CD14-positive monocyte (primary cell): ENCODE data around the gene PPFIA1. TPM values are rescaled to one million over a fixed set of nuclear protein-coding genes. Genes with fewer than 3 reads are reported as not detected.

Experiments used
- DNase-seq, 3 donors: peaks; one replicate each; pipeline ENCODE4 v3.0.0-alpha.2; 2011 to 2022
- H2AFZ ChIP-seq: 2 replicates; pipeline ENCODE4 v1.6.0; 2012; ENCODE audit warnings: mild to moderate bottlenecking, low read depth, low read length, inconsistent platforms; ENCODE audit not compliant: insufficient read depth, poor library complexity, severe bottlenecking
- H3K27ac ChIP-seq, 2 donors: 1 replicate in 1 of 2; 2 replicates in 1 of 2; pipeline ENCODE4 v1.5.1; 2012 to 2013; ENCODE audit warnings: low read length in 2 of 2, control low read depth in 1 of 2, inconsistent platforms in 1 of 2, low read depth in 1 of 2, mild to moderate bottlenecking in 1 of 2
- H3K27me3 ChIP-seq, 2 donors: one replicate each; pipeline versions ENCODE4 v1.6.0 to v1.6.1; 2011 to 2013; ENCODE audit warnings: low read length in 2 of 2; ENCODE audit not compliant: control insufficient read depth in 2 of 2, insufficient read depth in 2 of 2
- H3K36me3 ChIP-seq, 2 donors: replicated peaks in 1 of 2; 1 replicate in 1 of 2; 2 replicates in 1 of 2; pipeline versions ENCODE4 v1.5.1 to v1.6.1; 2012 to 2013; ENCODE audit warnings: low read length in 2 of 2, control low read depth in 1 of 2, inconsistent platforms in 1 of 2, mild to moderate bottlenecking in 1 of 2; ENCODE audit not compliant: insufficient read depth in 2 of 2, control insufficient read depth in 1 of 2
- H3K4me1 ChIP-seq, 2 donors: 1 replicate in 1 of 2; 2 replicates in 1 of 2; pipeline versions ENCODE4 v1.5.1 to v1.6.1; 2012 to 2013; ENCODE audit warnings: low read length in 2 of 2, control low read depth in 1 of 2, inconsistent platforms in 1 of 2, mild to moderate bottlenecking in 1 of 2, moderate library complexity in 1 of 2; ENCODE audit not compliant: insufficient read depth in 2 of 2, control insufficient read depth in 1 of 2
- H3K4me2 ChIP-seq: replicated peaks from 2 replicates; pipeline ENCODE3; 2012; ENCODE audit warnings: low read length, moderate library complexity, mild to moderate bottlenecking; ENCODE audit not compliant: poor library complexity, severe bottlenecking; ENCODE audit errors: extremely low read depth
- H3K4me3 ChIP-seq, 3 experiments: fragments of 200-600 bp in 1 of 3; sonication (generic) in 1 of 3; replicated peaks in 1 of 3; 1 replicate in 2 of 3; 2 replicates in 1 of 3; pipeline ENCODE4 v1.5.1; 2011 to 2013; ENCODE audit warnings: low read length in 3 of 3, mild to moderate bottlenecking in 3 of 3, control low read depth in 2 of 3, low read depth in 2 of 3, inconsistent platforms in 1 of 3, moderate library complexity in 1 of 3
- H3K79me2 ChIP-seq: 2 replicates; pipeline ENCODE4 v1.6.0; 2012; ENCODE audit warnings: mild to moderate bottlenecking, control low read depth, inconsistent platforms, low read length, moderate library complexity; ENCODE audit not compliant: insufficient read depth
- H3K9ac ChIP-seq: 2 replicates; pipeline ENCODE4 v1.6.0; 2017; ENCODE audit warnings: low read length, mild to moderate bottlenecking; ENCODE audit not compliant: insufficient read depth, poor library complexity, severe bottlenecking
- H3K9me3 ChIP-seq, 2 donors: replicated peaks in 1 of 2; 1 replicate in 1 of 2; 2 replicates in 1 of 2; pipeline versions ENCODE4 v1.5.1 to v1.6.1; 2012 to 2013; ENCODE audit warnings: low read length in 2 of 2, control low read depth in 1 of 2; ENCODE audit not compliant: control insufficient read depth in 1 of 2, insufficient read depth in 1 of 2
- H4K20me1 ChIP-seq: 2 replicates; pipeline ENCODE4 v1.6.0; 2012; ENCODE audit warnings: mild to moderate bottlenecking, low read length, control low read depth, moderate library complexity; ENCODE audit not compliant: insufficient read depth
- H3K27ac Mint-ChIP-seq, 7 donors: one replicate each; pipeline ENCODE4 v1.8.0; 2020; ENCODE audit warnings: mild to moderate bottlenecking in 7 of 7, mixed read lengths in 7 of 7, moderate library complexity in 6 of 7, inconsistent platforms in 2 of 7
- H3K27me3 Mint-ChIP-seq, 3 donors: one replicate each; pipeline ENCODE4 v1.8.0; 2021 to 2022; ENCODE audit warnings: low read depth in 3 of 3, mild to moderate bottlenecking in 3 of 3, mixed read lengths in 3 of 3, moderate library complexity in 3 of 3, inconsistent platforms in 1 of 3
- H3K36me3 Mint-ChIP-seq, 2 donors: one replicate each; pipeline ENCODE4 v1.8.0; 2020; ENCODE audit warnings: mixed read lengths in 2 of 2, inconsistent platforms in 1 of 2, mild to moderate bottlenecking in 1 of 2
- H3K4me1 Mint-ChIP-seq: one replicate; pipeline ENCODE4 v1.8.0; 2020; ENCODE audit warnings: mild to moderate bottlenecking, mixed read lengths
- H3K4me3 Mint-ChIP-seq, 2 donors: one replicate each; pipeline ENCODE4 v1.8.0; 2020; ENCODE audit warnings: mild to moderate bottlenecking in 2 of 2, mixed read lengths in 2 of 2, moderate library complexity in 1 of 2
- H3K9me3 Mint-ChIP-seq, 7 donors: one replicate each; pipeline ENCODE4 v1.8.0; 2020 to 2022; ENCODE audit warnings: mixed read lengths in 7 of 7, mild to moderate bottlenecking in 6 of 7, moderate library complexity in 6 of 7, inconsistent platforms in 2 of 7
- WGBS: methylation state at CpG from one replicate; pipeline ENCODE4 v1.1.5; 2013; ENCODE audit warnings: missing lambda C conversion rate; ENCODE audit not compliant: insufficient coverage; 5-methylcytosine and 5-hydroxymethylcytosine counted together
- intact Hi-C, 2 donors: fragments of 100-400 bp; cut with micrococcal nuclease; formaldehyde crosslinking; loops; one replicate each; pipeline versions ENCODE4 v1.15.0 to v1.15.1; 2023
- polyA plus RNA-seq, 3 donors: library from polyadenylated mRNA; depleted of rRNA in 1 of 3; unstranded in 2 of 3; stranded (reverse) in 1 of 3; fragments of 300-500 nt in 2 of 3; fragments of >200 nt in 1 of 3; fragmentation: Illumina TruSeq in 2 of 3; gene quantifications; 1 replicate in 2 of 3; 2 replicates in 1 of 3; pipeline ENCODE4 v1.2.3, GENCODE V29; 2012 to 2021
- TF ChIP-seq, protein P1 (sequence below): fragments of 200-600 bp; IDR thresholded peaks from one replicate; pipeline ENCODE4 v1.8.0; 2022; ENCODE audit warnings: antibody characterized with exemption, mild to moderate bottlenecking

Gene PPFIA1
- polyA plus RNA-seq, 3 donors: 7.5 to 65.7 (median 15.5) TPM

DNA sequence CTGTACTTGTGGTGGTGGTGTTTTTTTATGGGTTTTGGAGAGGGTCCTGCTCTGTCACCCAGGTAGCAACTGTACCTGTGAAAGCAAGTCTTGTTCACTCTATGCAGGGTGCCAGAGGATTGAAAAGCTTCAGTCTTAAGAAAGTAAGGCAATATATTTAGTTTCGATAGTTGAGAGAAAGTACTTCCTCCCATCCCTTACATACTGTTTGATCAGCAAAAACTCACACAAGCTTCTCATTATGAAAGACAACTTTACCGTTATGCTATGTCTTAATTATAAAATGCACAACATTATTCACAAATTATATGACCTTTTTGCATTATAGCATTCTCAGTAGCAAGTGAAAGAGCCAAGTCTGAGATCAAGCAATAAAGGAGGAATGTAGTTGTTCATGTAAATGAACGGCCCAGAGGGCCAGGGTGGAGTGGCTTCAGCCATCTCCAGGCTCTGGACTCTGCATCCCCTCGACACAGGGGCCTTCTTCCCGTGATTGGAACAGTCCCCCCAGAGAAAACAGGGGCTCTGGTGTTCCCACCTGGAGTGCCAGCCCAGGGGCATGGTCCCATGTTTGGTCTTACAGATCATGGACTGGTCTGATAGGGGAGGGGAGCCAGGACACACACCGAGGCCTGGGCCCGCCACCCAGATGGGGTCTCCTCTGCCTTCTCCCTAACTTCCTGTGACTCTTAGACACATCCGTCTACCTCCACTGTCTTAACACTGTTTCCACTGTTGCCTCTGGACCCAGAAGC lies 89.1 kb downstream of the PPFIA1 start:
- Histone ChIP-seq H3K4me3 (no peak overlapping the region), H3K9me3 (no peaks in the 10 kb centered on the region), H3K79me2 (no peaks in the 10 kb centered on the region), H3K9ac (no peak overlapping the region), H3K36me3 (peaks cover 86 to 100% of the 10 kb centered on the region in 2 donors), H3K4me1 (no peaks in the 10 kb centered on the region), H2AFZ (no peak overlapping the region), H3K27me3 (no peaks in the 10 kb centered on the region), H3K4me2 (no peak overlapping the region), H3K27ac (no peak overlapping the region), H4K20me1 (peaks cover 67% of the 10 kb centered on the region)
- Mint-ChIP-seq H3K9me3 (peaks cover 0 to 1% (median 0%) of the 10 kb centered on the region in 7 donors), H3K27ac (no peak overlapping the region), H3K4me3 (no peak overlapping the region), H3K36me3 (peaks cover 87 to 98% of the 10 kb centered on the region in 2 donors), H3K4me1 (peaks cover 4% of the 10 kb centered on the region), H3K27me3 (peaks cover 1 to 3% (median 2%) of the 10 kb centered on the region in 3 donors)
- intact Hi-C loops: no loop called here
- WGBS: 93% methylated on average over 3 of the region's 8 CpGs
- no peak for DNase-seq
- TF ChIP-seq, protein P1, sequence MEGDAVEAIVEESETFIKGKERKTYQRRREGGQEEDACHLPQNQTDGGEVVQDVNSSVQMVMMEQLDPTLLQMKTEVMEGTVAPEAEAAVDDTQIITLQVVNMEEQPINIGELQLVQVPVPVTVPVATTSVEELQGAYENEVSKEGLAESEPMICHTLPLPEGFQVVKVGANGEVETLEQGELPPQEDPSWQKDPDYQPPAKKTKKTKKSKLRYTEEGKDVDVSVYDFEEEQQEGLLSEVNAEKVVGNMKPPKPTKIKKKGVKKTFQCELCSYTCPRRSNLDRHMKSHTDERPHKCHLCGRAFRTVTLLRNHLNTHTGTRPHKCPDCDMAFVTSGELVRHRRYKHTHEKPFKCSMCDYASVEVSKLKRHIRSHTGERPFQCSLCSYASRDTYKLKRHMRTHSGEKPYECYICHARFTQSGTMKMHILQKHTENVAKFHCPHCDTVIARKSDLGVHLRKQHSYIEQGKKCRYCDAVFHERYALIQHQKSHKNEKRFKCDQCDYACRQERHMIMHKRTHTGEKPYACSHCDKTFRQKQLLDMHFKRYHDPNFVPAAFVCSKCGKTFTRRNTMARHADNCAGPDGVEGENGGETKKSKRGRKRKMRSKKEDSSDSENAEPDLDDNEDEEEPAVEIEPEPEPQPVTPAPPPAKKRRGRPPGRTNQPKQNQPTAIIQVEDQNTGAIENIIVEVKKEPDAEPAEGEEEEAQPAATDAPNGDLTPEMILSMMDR: no peak

DNA sequence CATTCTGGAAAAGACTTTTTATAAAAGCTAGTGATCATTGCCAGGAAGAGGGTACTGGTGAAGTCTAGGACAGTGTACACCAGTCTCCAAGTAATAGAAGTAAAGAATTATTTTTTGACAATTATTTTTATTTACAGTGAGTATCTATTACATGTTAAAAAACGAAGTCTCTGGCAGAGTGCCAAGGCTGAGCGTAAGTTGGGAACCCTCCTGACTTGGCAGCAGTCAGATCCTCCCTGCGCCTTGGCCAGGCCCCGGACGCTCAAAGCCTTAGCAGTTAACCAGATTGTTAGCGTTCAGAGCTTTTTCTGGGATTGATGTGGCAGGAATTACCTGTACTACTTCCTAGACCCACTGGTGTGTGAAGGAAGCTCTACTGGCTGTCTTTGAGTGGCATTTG lies 89.7 kb downstream of the PPFIA1 start:
- Histone ChIP-seq H3K36me3 (peaks cover 87 to 100% of the 10 kb centered on the region in 2 donors), H3K27ac (no peak overlapping the region), H3K4me1 (no peaks in the 10 kb centered on the region), H3K9me3 (no peaks in the 10 kb centered on the region), H3K79me2 (no peaks in the 10 kb centered on the region), H3K4me2 (no peak overlapping the region), H4K20me1 (peaks cover 72% of the 10 kb centered on the region), H3K9ac (no peak overlapping the region), H3K27me3 (no peaks in the 10 kb centered on the region), H2AFZ (no peak overlapping the region), H3K4me3 (no peak overlapping the region)
- Mint-ChIP-seq H3K4me3 (no peak overlapping the region), H3K9me3 (peaks cover 0 to 1% (median 0%) of the 10 kb centered on the region in 7 donors), H3K4me1 (peaks cover 10% of the 10 kb centered on the region), H3K36me3 (peaks cover 87 to 98% of the 10 kb centered on the region in 2 donors), H3K27me3 (peaks cover 2 to 8% (median 6%) of the 10 kb centered on the region in 3 donors), H3K27ac (no peak overlapping the region)
- TF ChIP-seq, protein P1: no peak
- 91% methylated on average over 5 of the region's 6 CpGs for WGBS
- intact Hi-C loops: no loop called here
- no peak for DNase-seq
